GM19035 (cell line): ENCODE results near the gene CDSN.
"Not testable (repeated sequence)": the region's sequence is repeated elsewhere in the genome, so short reads cannot be mapped to it uniquely, and the experiment has no call there.

Experiments used
- ATAC-seq: cut with Tn5 transposase; IDR thresholded peaks from one replicate; pipeline ENCODE4 v1.9.1; 2021; ENCODE audit not compliant: unreplicated experiment

Gene CDSN

GRCh38 chr6:31090275-31090972 is 29.8 kb downstream of the CDSN start:
- ATAC-seq, result no peak

GRCh38 chr6:31087494-31088089 is 32.7 kb downstream of the CDSN start:
- ATAC-seq, result peak; percentile 56

GRCh38 chr6:31086788-31087440 is 33.3 kb downstream of the CDSN start:
- ATAC-seq, result no peak

GRCh38 chr6:31083742-31084354 is 36.4 kb downstream of the CDSN start:
- ATAC-seq, result no peak

- ATAC-seq, result no peak
These were observed 38.4 kb downstream of the CDSN start for GRCh38 chr6:31081872-31082271.

GRCh38 chr6:31079656-31080261 is 40.5 kb downstream of the CDSN start:
- ATAC-seq, result no peak

- ATAC-seq, result no peak
These were observed 43.6 kb downstream of the CDSN start for GRCh38 chr6:31076611-31077010.

GRCh38 chr6:31075528-31075927 is 44.7 kb downstream of the CDSN start:
- no peak for ATAC-seq

GRCh38 chr6:31074401-31074800 is 45.8 kb downstream of the CDSN start:
- no peak for ATAC-seq

GRCh38 chr6:31070711-31071197 is 49.5 kb downstream of the CDSN start:
- no peak for ATAC-seq

- ATAC-seq, result peak; percentile 76
These were observed 51.4 kb downstream of the CDSN start for GRCh38 chr6:31068669-31069340.

GRCh38 chr6:31067891-31068668 is 52.2 kb downstream of the CDSN start:
- ATAC-seq, result not testable (repeated sequence)

GRCh38 chr6:31067028-31067427 is 53.2 kb downstream of the CDSN start:
- not testable (repeated sequence) for ATAC-seq

- no peak for ATAC-seq
These were observed 54.7 kb downstream of the CDSN start for GRCh38 chr6:31065556-31065955.
